HepG2 (cell line): Measurements from ENCODE around the gene NFASC. TPM values are rescaled to one million over a fixed set of nuclear protein-coding genes. Genes with fewer than 3 reads are reported as not detected.

Experiments
- ATAC-seq: fragments of 200-7000 bp; cut with Tn5 transposase; 3 replicates; pipeline ENCODE4 v1.9.1; 2020; ENCODE audit warnings: mild to moderate bottlenecking, moderate library complexity
- BruUV-seq: library from RNA; stranded (reverse); fragments of 400-500 nt; replicated peaks from 2 replicates; lab custom pipeline; 2021; lab: Mats Ljungman, UMichigan
- CTCF ChIA-PET: fragments of 300-600 bp; formaldehyde crosslinking; extraction: SDS; loops from one replicate; lab custom pipeline; 2021; ENCODE audit warnings: low total read pairs, inconsistent platforms, low intra/inter-chr PET ratio; lab: Yijun Ruan, JAX
- POLR2A ChIA-PET: fragments of 350-600 bp; sonication (Branson Sonifier 250); formaldehyde crosslinking; loops from one replicate; lab custom pipeline; 2020; ENCODE audit warnings: antibody characterized with exemption, inconsistent platforms; lab: Yijun Ruan, JAX
- DNase-seq: peaks from one replicate; pipeline ENCODE4 v3.0.0-alpha.2; 2015; ENCODE audit warnings: low spot score
- FAIRE-seq: peaks from 3 replicates; lab custom pipeline; 2011; peaks lifted over from hg19 to GRCh38; lab: Jason Lieb, UNC
- H2AFZ ChIP-seq: one replicate; pipeline ENCODE4 v1.6.1; 2011; ENCODE audit warnings: low read length, inconsistent platforms
- H3K27ac ChIP-seq: fragments of 300-600 bp; 3 replicates; pipeline ENCODE4 v1.8.0; 2011; ENCODE audit warnings: mixed run types, mild to moderate bottlenecking, mixed read lengths, low read length, inconsistent platforms; ENCODE audit not compliant: insufficient read depth; ENCODE audit errors: extremely low read length
- H3K27me3 ChIP-seq, 2 experiments: fragments of 200-600 bp in 1 of 2; 2 replicates in 1 of 2; 3 replicates in 1 of 2; pipeline versions ENCODE4 v1.6.0 to v1.8.0; 2011; ENCODE audit warnings: low read length in 2 of 2, mild to moderate bottlenecking in 2 of 2, moderate library complexity in 2 of 2, inconsistent platforms in 1 of 2; ENCODE audit not compliant: insufficient read depth in 2 of 2, control insufficient read depth in 1 of 2
- H3K36me3 ChIP-seq, 2 experiments: fragments of 200-600 bp in 1 of 2; replicated peaks in 1 of 2; 2 replicates in 1 of 2; 3 replicates in 1 of 2; pipeline versions ENCODE4 v1.5.1 to v1.8.0; 2011; ENCODE audit warnings: low read length in 2 of 2, inconsistent platforms in 1 of 2; ENCODE audit not compliant: insufficient read depth in 2 of 2, control insufficient read depth in 1 of 2
- H3K4me1 ChIP-seq: 2 replicates; pipeline ENCODE4 v1.5.1; 2012; ENCODE audit warnings: low read length, inconsistent platforms; ENCODE audit not compliant: insufficient read depth
- H3K4me2 ChIP-seq: 2 replicates; pipeline ENCODE4 v1.6.0; 2011; ENCODE audit warnings: low read depth, low read length, inconsistent platforms
- H3K4me3 ChIP-seq, 3 experiments: fragments of 200-600 bp in 1 of 3; sonication (generic), shearing (Covaris generic) in 1 of 3; replicated peaks in 1 of 3; 2 replicates each; pipeline ENCODE4 v1.5.1; 2011 to 2016; ENCODE audit warnings: low read length in 3 of 3, inconsistent platforms in 2 of 3, low read depth in 2 of 3, mild to moderate bottlenecking in 2 of 3, control low read depth in 1 of 3, mixed read lengths in 1 of 3; ENCODE audit not compliant: insufficient read depth in 1 of 3
- H3K79me2 ChIP-seq: one replicate; pipeline ENCODE4 v1.6.1; 2011; ENCODE audit warnings: low read length, inconsistent platforms; ENCODE audit not compliant: insufficient read depth
- H3K9ac ChIP-seq: 2 replicates; pipeline ENCODE4 v1.6.0; 2011; ENCODE audit warnings: mild to moderate bottlenecking, low read depth, low read length, inconsistent platforms; ENCODE audit not compliant: insufficient read depth
- H3K9me3 ChIP-seq: 2 replicates; pipeline ENCODE4 v1.5.1; 2012; ENCODE audit warnings: mild to moderate bottlenecking, low read length
- H4K20me1 ChIP-seq: 2 replicates; pipeline ENCODE4 v1.6.0; 2011; ENCODE audit warnings: inconsistent platforms, mild to moderate bottlenecking, low read length, moderate library complexity; ENCODE audit not compliant: insufficient read depth
- BORCS8-MEF2B ChIP-seq: sonication (generic); formaldehyde crosslinking; IDR thresholded peaks from 2 replicates; pipeline ENCODE4 v1.8.0; 2022; ENCODE audit warnings: mild to moderate bottlenecking, missing genetic modification reagents
- CCDC6 ChIP-seq: sonication (generic); formaldehyde crosslinking; IDR thresholded peaks from 2 replicates; pipeline ENCODE4 v1.8.1; 2022; ENCODE audit warnings: mild to moderate bottlenecking, missing genetic modification reagents, moderate library complexity
- HIVEP1 ChIP-seq: sonication (generic); formaldehyde crosslinking; IDR thresholded peaks from 2 replicates; pipeline ENCODE4 v1.4.0; 2020; ENCODE audit warnings: mild to moderate bottlenecking, missing genetic modification reagents
- RBM39 ChIP-seq: fragments of 200-400 bp; formaldehyde crosslinking; IDR thresholded peaks from one replicate; pipeline ENCODE4 v1.6.1; 2018; ENCODE audit warnings: antibody characterized with exemption, mild to moderate bottlenecking, low read depth, low read length; ENCODE audit not compliant: poor library complexity, severe bottlenecking
- REL ChIP-seq: sonication (generic); formaldehyde crosslinking; conservative IDR thresholded peaks from 2 replicates; pipeline ENCODE4 v1.8.0; 2022; ENCODE audit warnings: mild to moderate bottlenecking, missing genetic modification reagents, moderate library complexity
- ZKSCAN5 ChIP-seq: sonication (generic); formaldehyde crosslinking; IDR thresholded peaks from 2 replicates; pipeline ENCODE4 v1.5.1; 2020; ENCODE audit warnings: mild to moderate bottlenecking, missing genetic modification reagents
- ZNF101 ChIP-seq: sonication (generic); formaldehyde crosslinking; IDR thresholded peaks from 2 replicates; pipeline ENCODE4 v1.4.0; 2020; ENCODE audit warnings: mild to moderate bottlenecking, low read depth, missing genetic modification reagents, borderline replicate concordance
- ZNF12 ChIP-seq: sonication (generic); formaldehyde crosslinking; IDR thresholded peaks from 2 replicates; pipeline ENCODE4 v1.5.0; 2020; ENCODE audit warnings: missing genetic modification reagents
- ZNF235 ChIP-seq: sonication (generic); formaldehyde crosslinking; IDR thresholded peaks from 2 replicates; pipeline ENCODE4 v1.8.1; 2023; ENCODE audit warnings: mild to moderate bottlenecking, missing genetic modification reagents, borderline replicate concordance
- ZNF253 ChIP-seq: sonication (generic); formaldehyde crosslinking; IDR thresholded peaks from 2 replicates; pipeline ENCODE4 v1.8.0; 2022; ENCODE audit warnings: mild to moderate bottlenecking, missing genetic modification reagents, borderline replicate concordance
- ZNF292 ChIP-seq: sonication (generic); formaldehyde crosslinking; IDR thresholded peaks from 2 replicates; pipeline ENCODE4 v1.8.1; 2022; ENCODE audit warnings: mild to moderate bottlenecking, low read depth, missing genetic modification reagents, borderline replicate concordance
- ZNF34 ChIP-seq: sonication (generic); formaldehyde crosslinking; IDR thresholded peaks from 2 replicates; pipeline ENCODE4 v1.4.0; 2020; ENCODE audit warnings: mild to moderate bottlenecking, missing genetic modification reagents, borderline replicate concordance
- ZNF362 ChIP-seq: sonication (generic); formaldehyde crosslinking; IDR thresholded peaks from 2 replicates; pipeline ENCODE4 v1.4.0; 2020; ENCODE audit warnings: missing genetic modification reagents, mild to moderate bottlenecking, borderline replicate concordance
- ZNF615 ChIP-seq: sonication (generic); formaldehyde crosslinking; IDR thresholded peaks from 2 replicates; pipeline ENCODE4 v1.5.0; 2020; ENCODE audit warnings: mild to moderate bottlenecking, missing genetic modification reagents, borderline replicate concordance
- ZNF704 ChIP-seq: sonication (generic); formaldehyde crosslinking; IDR thresholded peaks from 2 replicates; pipeline ENCODE4 v1.8.1; 2023; ENCODE audit warnings: mild to moderate bottlenecking, inconsistent platforms, moderate library complexity, missing genetic modification reagents, borderline replicate concordance
- ZNF776 ChIP-seq: sonication (generic); formaldehyde crosslinking; IDR thresholded peaks from 2 replicates; pipeline ENCODE4 v1.4.0; 2020; ENCODE audit warnings: mild to moderate bottlenecking, missing genetic modification reagents
- WGBS: methylation state at CpG from one replicate; pipeline ENCODE4 v1.1.6; 2017; ENCODE audit warnings: low lambda C conversion rate; 5-methylcytosine and 5-hydroxymethylcytosine counted together
- in situ Hi-C: cut with HindIII; loops from 2 replicates; pipeline ENCODE4 v1.10.0; 2017; ENCODE audit warnings: low pct_unique_long_range_greater_than_20kb; ENCODE audit not compliant: extremely low pct_ligation_motif_present
- intact Hi-C: fragments of 100-400 bp; cut with micrococcal nuclease; formaldehyde crosslinking; loops from one replicate; pipeline ENCODE4 v1.10.0; 2022; ENCODE audit not compliant: unreplicated experiment
- polyA plus RNA-seq, 8 experiments: library from polyadenylated mRNA; depleted of rRNA in 3 of 8; stranded (reverse) in 7 of 8; unstranded in 1 of 8; fragments of >200 nt; fragmentation: Illumina TruSeq in 4 of 8; extraction: Trizol in 4 of 8; gene quantifications; 2 replicates each; pipeline versions ENCODE4 v1.2.1 to v1.2.3, GENCODE V29; 2011 to 2016; ENCODE audit warnings: low read depth in 4 of 8, missing spikeins in 1 of 8, mixed read lengths in 1 of 8; ENCODE audit not compliant: insufficient read depth in 1 of 8
- total RNA-seq, 5 experiments: library from RNA; depleted of rRNA; stranded (reverse); fragments of >200 nt; fragmentation: Illumina TruSeq; extraction: Trizol; gene quantifications; 2 replicates each; pipeline ENCODE4 v1.2.3, GENCODE V29; 2016; ENCODE audit warnings: low read depth in 1 of 5
- TF ChIP-seq, protein P1 (sequence below): sonication (generic); formaldehyde crosslinking; IDR thresholded peaks from 2 replicates; pipeline ENCODE4 v1.4.0; 2020; ENCODE audit warnings: missing genetic modification reagents, borderline replicate concordance

The NFASC gene
- total and polyA plus RNA-seq, 2 of the 13 experiments (the other 11 are each of a cell fraction or from before 2014, with no cell fraction given) = not detected

- H3K9ac ChIP-seq = no peak overlapping the region
- H3K4me2 ChIP-seq = no peak overlapping the region
- H3K27ac ChIP-seq = no peak overlapping the region
- no peaks in the 10 kb centered on the region for H3K9me3 ChIP-seq
- in situ Hi-C loops = no loop called here
- DNase-seq = no peak
- H3K36me3 ChIP-seq = no peaks in the 10 kb centered on the region
- intact Hi-C loops = no loop called here
- H3K79me2 ChIP-seq = no peaks in the 10 kb centered on the region
- BruUV-seq = no TSS peak
- no peak overlapping the region for H2AFZ ChIP-seq
- H4K20me1 ChIP-seq = no peaks in the 10 kb centered on the region
- WGBS = 14% methylated on average over 1 of the region's 2 CpGs
- TF ChIP-seq ZNF253 (CRISPR knock-in tag) (no peak), CCDC6 (no peak), ZNF235 (CRISPR knock-in tag) (no peak), ZNF101 (CRISPR knock-in tag) (no peak), ZKSCAN5 (CRISPR knock-in tag) (no peak), ZNF615 (CRISPR knock-in tag) (no peak), ZNF776 (CRISPR knock-in tag) (no peak), ZNF704 (CRISPR knock-in tag) (no peak), BORCS8-MEF2B (CRISPR knock-in tag) (no peak), ZNF362 (CRISPR knock-in tag) (no peak), RBM39 (no peak), REL (CRISPR knock-in tag) (no peak), ZNF12 (CRISPR knock-in tag) (no peak), ZNF34 (CRISPR knock-in tag) (no peak), ZNF292 (CRISPR knock-in tag) (no peak), HIVEP1 (no peak)
- TF ChIP-seq, protein P1, sequence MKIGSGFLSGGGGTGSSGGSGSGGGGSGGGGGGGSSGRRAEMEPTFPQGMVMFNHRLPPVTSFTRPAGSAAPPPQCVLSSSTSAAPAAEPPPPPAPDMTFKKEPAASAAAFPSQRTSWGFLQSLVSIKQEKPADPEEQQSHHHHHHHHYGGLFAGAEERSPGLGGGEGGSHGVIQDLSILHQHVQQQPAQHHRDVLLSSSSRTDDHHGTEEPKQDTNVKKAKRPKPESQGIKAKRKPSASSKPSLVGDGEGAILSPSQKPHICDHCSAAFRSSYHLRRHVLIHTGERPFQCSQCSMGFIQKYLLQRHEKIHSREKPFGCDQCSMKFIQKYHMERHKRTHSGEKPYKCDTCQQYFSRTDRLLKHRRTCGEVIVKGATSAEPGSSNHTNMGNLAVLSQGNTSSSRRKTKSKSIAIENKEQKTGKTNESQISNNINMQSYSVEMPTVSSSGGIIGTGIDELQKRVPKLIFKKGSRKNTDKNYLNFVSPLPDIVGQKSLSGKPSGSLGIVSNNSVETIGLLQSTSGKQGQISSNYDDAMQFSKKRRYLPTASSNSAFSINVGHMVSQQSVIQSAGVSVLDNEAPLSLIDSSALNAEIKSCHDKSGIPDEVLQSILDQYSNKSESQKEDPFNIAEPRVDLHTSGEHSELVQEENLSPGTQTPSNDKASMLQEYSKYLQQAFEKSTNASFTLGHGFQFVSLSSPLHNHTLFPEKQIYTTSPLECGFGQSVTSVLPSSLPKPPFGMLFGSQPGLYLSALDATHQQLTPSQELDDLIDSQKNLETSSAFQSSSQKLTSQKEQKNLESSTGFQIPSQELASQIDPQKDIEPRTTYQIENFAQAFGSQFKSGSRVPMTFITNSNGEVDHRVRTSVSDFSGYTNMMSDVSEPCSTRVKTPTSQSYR (CRISPR knock-in tag) = no peak
- peaks cover 7 to 55% of the 10 kb centered on the region in 2 experiments; a peak in 4 of 5 replicates for H3K27me3 ChIP-seq
- CTCF ChIA-PET = no interaction called here
- no peak for FAIRE-seq
- no peak overlapping the region for H3K4me3 ChIP-seq
- no peak for ATAC-seq
- POLR2A ChIA-PET = no interaction called here
- H3K4me1 ChIP-seq = no peaks in the 10 kb centered on the region
Observed at GRCh38 chr1:205018381-205018780, 147.7 kb downstream of the NFASC start.
